ENCODE results near the gene GNLY.

GNLY gene

GRCh38 chr2:85748039-85748734 is 54.0 kb downstream of the GNLY start:
- DNase-seq = no peak

All from DMS53 (cell line).